Measurements from ENCODE around the gene VSTM2L. TPM values are rescaled to one million over a fixed set of nuclear protein-coding genes. Genes with fewer than 3 reads are reported as not detected.

Gene VSTM2L
- total and polyA plus RNA-seq, 2 of the 13 experiments (the other 11 are each of a cell fraction or from before 2014, with no cell fraction given): not detected

DNA sequence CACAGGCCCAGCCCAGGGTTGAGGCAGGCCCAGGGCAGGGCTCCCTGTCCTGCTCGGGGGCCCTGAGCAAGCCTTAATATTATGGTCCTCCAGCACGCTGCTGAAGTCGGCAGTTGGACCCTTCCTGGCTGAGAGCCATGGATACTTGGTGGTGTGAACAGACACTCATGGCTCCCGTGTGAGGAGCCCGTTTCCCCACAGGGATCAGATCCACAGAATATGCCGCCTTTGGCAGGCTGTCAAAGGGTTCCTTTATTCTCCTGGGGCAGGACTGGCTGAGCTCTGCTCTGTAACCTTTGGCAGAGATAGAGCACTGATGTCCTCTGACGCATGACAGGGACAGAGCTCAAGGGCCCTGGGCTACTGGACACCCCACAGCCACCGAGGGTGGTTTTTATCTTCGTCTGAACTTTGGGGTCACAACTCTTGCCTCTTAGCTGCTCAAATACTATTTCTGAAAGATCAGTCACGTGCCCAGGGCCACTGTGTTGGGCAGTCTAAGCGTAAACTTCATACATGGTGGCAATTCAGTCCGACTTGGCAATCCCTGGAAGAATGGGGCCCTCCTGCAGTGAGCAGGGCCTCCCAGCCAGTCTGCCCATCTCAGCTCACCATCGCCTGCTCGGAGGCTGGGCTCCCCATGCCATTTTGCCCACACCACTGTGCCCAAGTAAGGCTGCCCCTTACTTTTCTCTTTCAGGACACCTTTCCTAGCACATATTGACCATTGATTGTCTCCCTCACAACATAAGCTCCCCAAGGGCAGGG is 81.3 kb downstream of the VSTM2L start (continued):
- no peak; the same call in 1 of the 2 replicates for TF ChIP-seq ZBTB7A (CRISPR knock-in tag; IDR thresholded peaks at IDR 0.05)
- TF ChIP-seq PCBP1 (IDR thresholded peaks at IDR 0.05; ENCODE audit: borderline replicate concordance, low read depth, low read length): no peak
- no peak for TF ChIP-seq ZNF556 (CRISPR knock-in tag; IDR thresholded peaks at IDR 0.05; ENCODE audit: borderline replicate concordance)
- TF ChIP-seq ISL2 (CRISPR knock-in tag; IDR thresholded peaks at IDR 0.05): peak; percentile 61; the same call in 1 of the 2 replicates
- no peak; the same call in 2 of the 3 replicates for TF ChIP-seq MXI1 (IDR thresholded peaks at IDR 0.05; ENCODE audit: borderline replicate concordance, low read depth, low read length)
- TF ChIP-seq ZGPAT (CRISPR knock-in tag; IDR thresholded peaks at IDR 0.05): peak; percentile 69; the same call in 1 of the 2 replicates
- no peak for TF ChIP-seq SSRP1 (CRISPR knock-in tag; IDR thresholded peaks at IDR 0.05)
- peak; percentile 58; the same call in 1 of the 2 replicates for TF ChIP-seq ZXDC (CRISPR knock-in tag; IDR thresholded peaks at IDR 0.05)
- no peak for TF ChIP-seq ZNF781 (CRISPR knock-in tag; IDR thresholded peaks at IDR 0.05; ENCODE audit: borderline replicate concordance, not compliant biosample characterization)
- TF ChIP-seq SIX1 (CRISPR knock-in tag; IDR thresholded peaks at IDR 0.05; ENCODE audit: borderline replicate concordance): peak; percentile 51; the same call in 1 of the 2 replicates
- TF ChIP-seq ZNF451 (CRISPR knock-in tag; IDR thresholded peaks at IDR 0.05): no peak
- TF ChIP-seq DNMT3B (CRISPR knock-in tag; conservative IDR thresholded peaks at IDR 0.05): no peak
- peak; percentile 92 for TF ChIP-seq XRCC5 (optimal IDR thresholded peaks at IDR 0.05; ENCODE audit: low read length)
- no peak for TF ChIP-seq SRF (IDR thresholded peaks at IDR 0.05; ENCODE audit: low read depth, low read length)
- TF ChIP-seq HOXA7 (CRISPR knock-in tag; IDR thresholded peaks at IDR 0.05): no peak
- TF ChIP-seq ZNF33A (CRISPR knock-in tag; IDR thresholded peaks at IDR 0.05; ENCODE audit: borderline replicate concordance): no peak
- TF ChIP-seq, protein P1, sequence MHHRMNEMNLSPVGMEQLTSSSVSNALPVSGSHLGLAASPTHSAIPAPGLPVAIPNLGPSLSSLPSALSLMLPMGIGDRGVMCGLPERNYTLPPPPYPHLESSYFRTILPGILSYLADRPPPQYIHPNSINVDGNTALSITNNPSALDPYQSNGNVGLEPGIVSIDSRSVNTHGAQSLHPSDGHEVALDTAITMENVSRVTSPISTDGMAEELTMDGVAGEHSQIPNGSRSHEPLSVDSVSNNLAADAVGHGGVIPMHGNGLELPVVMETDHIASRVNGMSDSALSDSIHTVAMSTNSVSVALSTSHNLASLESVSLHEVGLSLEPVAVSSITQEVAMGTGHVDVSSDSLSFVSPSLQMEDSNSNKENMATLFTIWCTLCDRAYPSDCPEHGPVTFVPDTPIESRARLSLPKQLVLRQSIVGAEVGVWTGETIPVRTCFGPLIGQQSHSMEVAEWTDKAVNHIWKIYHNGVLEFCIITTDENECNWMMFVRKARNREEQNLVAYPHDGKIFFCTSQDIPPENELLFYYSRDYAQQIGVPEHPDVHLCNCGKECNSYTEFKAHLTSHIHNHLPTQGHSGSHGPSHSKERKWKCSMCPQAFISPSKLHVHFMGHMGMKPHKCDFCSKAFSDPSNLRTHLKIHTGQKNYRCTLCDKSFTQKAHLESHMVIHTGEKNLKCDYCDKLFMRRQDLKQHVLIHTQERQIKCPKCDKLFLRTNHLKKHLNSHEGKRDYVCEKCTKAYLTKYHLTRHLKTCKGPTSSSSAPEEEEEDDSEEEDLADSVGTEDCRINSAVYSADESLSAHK (CRISPR knock-in tag; IDR thresholded peaks at IDR 0.05; ENCODE audit: borderline replicate concordance): 0 out of 2 replicates have a peak, but pooled peaks have one; percentile 27
- TF ChIP-seq ZNF850 (CRISPR knock-in tag; conservative IDR thresholded peaks at IDR 0.05): 0 out of 2 replicates have a peak, but pooled peaks have one; percentile 22
- TF ChIP-seq PHB2 (IDR thresholded peaks at IDR 0.05; ENCODE audit: partially characterized antibody): no peak
- TF ChIP-seq ZNF558 (CRISPR knock-in tag; IDR thresholded peaks at IDR 0.05; ENCODE audit: borderline replicate concordance): no peak
- TF ChIP-seq ZNF121 (CRISPR knock-in tag; IDR thresholded peaks at IDR 0.05): peak; percentile 36
- TF ChIP-seq TBX2 (CRISPR knock-in tag; IDR thresholded peaks at IDR 0.05; ENCODE audit: borderline replicate concordance): peak; percentile 92
- TF ChIP-seq CENPX (CRISPR knock-in tag; IDR thresholded peaks at IDR 0.05): no peak
- TF ChIP-seq ZNF883 (CRISPR knock-in tag; IDR thresholded peaks at IDR 0.05; ENCODE audit: not compliant biosample characterization): peak; percentile 64

All from HepG2 (cell line).